ENCODE results near the gene NUP107. TPM values are rescaled to one million over a fixed set of nuclear protein-coding genes. Genes with fewer than 3 reads are reported as not detected.

The NUP107 gene
- total and polyA plus RNA-seq, 9 donors, result 18.4 to 56.6 (median 45.3) TPM

DNA sequence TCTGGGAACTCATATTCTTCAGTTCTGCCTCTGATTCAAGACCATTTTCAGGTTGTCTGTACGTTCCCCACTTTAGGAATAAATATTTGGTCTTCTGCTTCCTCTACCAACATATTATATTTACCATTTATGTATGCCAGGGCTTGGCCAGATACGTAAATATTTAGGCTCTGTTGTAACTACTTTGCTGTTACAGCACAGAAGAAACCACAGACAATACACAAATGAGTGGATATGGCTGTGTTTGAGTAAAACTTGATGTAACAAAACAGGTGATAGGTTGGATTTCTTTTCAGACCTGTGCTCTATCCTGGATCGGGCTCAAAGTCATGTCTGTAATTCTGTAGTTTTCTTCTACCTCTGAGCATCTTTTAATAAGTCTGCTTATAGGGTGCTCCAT is 38.6 kb upstream of the NUP107 start:
- WGBS, 3 donors, result 73 to 83% (median 76%) methylated on average over 3 of the region's 3 CpGs
- no peak for DNase-seq
- H3K4me1 ChIP-seq (ENCODE audit: insufficient read depth), result no peaks in the 10 kb centered on the region
- TF ChIP-seq, protein P1, sequence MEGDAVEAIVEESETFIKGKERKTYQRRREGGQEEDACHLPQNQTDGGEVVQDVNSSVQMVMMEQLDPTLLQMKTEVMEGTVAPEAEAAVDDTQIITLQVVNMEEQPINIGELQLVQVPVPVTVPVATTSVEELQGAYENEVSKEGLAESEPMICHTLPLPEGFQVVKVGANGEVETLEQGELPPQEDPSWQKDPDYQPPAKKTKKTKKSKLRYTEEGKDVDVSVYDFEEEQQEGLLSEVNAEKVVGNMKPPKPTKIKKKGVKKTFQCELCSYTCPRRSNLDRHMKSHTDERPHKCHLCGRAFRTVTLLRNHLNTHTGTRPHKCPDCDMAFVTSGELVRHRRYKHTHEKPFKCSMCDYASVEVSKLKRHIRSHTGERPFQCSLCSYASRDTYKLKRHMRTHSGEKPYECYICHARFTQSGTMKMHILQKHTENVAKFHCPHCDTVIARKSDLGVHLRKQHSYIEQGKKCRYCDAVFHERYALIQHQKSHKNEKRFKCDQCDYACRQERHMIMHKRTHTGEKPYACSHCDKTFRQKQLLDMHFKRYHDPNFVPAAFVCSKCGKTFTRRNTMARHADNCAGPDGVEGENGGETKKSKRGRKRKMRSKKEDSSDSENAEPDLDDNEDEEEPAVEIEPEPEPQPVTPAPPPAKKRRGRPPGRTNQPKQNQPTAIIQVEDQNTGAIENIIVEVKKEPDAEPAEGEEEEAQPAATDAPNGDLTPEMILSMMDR (IDR thresholded peaks at IDR 0.05), result no peak
- TF ChIP-seq POLR2A (IDR thresholded peaks at IDR 0.05), result no peak
- no peak for TF ChIP-seq EP300 (IDR thresholded peaks at IDR 0.05)
- intact Hi-C loops (cut with DNase I), result no loop called here
- no peak overlapping the region for H3K4me3 ChIP-seq
- H3K36me3 ChIP-seq, result no peaks in the 10 kb centered on the region
- no peak overlapping the region for H3K27ac ChIP-seq
- no peaks in the 10 kb centered on the region for H3K27me3 ChIP-seq
- H3K9me3 ChIP-seq, result no peaks in the 10 kb centered on the region

DNA sequence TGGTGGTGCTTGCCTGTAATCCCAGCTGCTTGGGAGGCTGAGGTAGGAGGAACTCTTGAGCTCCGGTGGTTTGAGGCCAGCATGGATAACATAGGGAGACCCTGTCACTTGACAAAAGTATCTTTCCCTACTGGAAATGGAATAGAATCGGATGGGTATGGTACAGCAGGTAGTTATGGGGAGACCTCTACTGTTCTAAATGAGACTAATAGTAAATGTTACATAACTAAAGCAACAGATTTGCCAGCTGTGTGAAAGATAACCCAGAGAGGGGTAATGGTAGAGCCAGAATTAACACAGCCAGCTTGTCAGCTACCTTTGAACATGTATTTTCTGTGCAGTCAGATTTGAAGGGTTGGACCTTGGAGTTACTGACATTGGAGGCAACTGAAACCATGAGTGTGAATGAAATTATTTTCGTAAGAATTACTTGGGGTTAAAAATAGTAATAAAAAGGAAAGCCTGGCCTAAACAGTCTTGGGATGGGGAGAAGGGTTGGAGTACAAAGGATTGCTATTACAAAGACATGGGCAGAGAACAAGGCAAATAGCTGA is 21.7 kb upstream of the NUP107 start:
- H3K36me3 ChIP-seq, result no peaks in the 10 kb centered on the region
- TF ChIP-seq EP300 (IDR thresholded peaks at IDR 0.05), result no peak
- TF ChIP-seq, protein P1 (IDR thresholded peaks at IDR 0.05), result no peak
- no peak for TF ChIP-seq POLR2A (IDR thresholded peaks at IDR 0.05)
- DNase-seq, result no peak
- no peaks in the 10 kb centered on the region for H3K27me3 ChIP-seq
- H3K4me1 ChIP-seq (ENCODE audit: insufficient read depth), result no peaks in the 10 kb centered on the region
- no peak overlapping the region for H3K27ac ChIP-seq
- WGBS, 3 donors, result 52 to 56% (median 55%) methylated on average over 3 of the region's 3 CpGs
- H3K4me3 ChIP-seq, result no peak overlapping the region
- intact Hi-C loops (cut with DNase I), result no loop called here
- H3K9me3 ChIP-seq, result no peaks in the 10 kb centered on the region

- H3K27me3 ChIP-seq, result no peaks in the 10 kb centered on the region
- WGBS, 3 donors, result 75 to 88% (median 82%) methylated on average over 1 of the region's 1 CpG
- intact Hi-C loops (cut with DNase I), result no loop called here
- no peaks in the 10 kb centered on the region for H3K36me3 ChIP-seq
- DNase-seq, result no peak
- no peak overlapping the region for H3K4me3 ChIP-seq
- TF ChIP-seq POLR2A (IDR thresholded peaks at IDR 0.05) (no peak), EP300 (IDR thresholded peaks at IDR 0.05) (no peak)
- TF ChIP-seq, protein P1 (IDR thresholded peaks at IDR 0.05), result no peak
- H3K9me3 ChIP-seq, result no peaks in the 10 kb centered on the region
- H3K4me1 ChIP-seq (ENCODE audit: insufficient read depth), result no peaks in the 10 kb centered on the region
- H3K27ac ChIP-seq, result no peak overlapping the region
These were observed 19.5 kb upstream of the NUP107 start for GRCh38 chr12:68667291-68667690.

DNA sequence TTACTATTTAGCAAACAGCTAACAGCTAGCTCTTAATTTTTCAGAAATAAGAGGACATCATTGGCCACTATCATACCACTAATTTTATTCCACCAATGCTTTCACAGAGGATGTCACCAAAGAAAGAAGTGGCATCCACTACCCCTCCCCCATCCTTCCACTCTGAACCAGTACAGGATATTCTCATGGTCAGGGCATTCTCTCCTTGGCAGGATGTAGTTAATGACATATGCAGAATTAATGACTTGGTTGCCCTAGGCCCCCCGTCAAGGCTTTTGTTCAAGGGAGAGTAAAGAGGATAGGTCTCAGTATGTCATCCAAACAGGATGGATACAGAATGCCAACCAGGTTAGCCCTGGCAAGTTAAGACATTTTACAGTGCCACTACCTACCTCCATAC is 18.9 kb upstream of the NUP107 start:
- no peak overlapping the region for H3K4me3 ChIP-seq
- 32 to 52% (median 50%) methylated on average over 1 of the region's 1 CpG for WGBS, 3 donors
- no peaks in the 10 kb centered on the region for H3K27me3 ChIP-seq
- H3K27ac ChIP-seq, result no peak overlapping the region
- H3K4me1 ChIP-seq (ENCODE audit: insufficient read depth), result no peaks in the 10 kb centered on the region
- intact Hi-C loops (cut with DNase I), result no loop called here
- DNase-seq, result no peak
- H3K36me3 ChIP-seq, result no peaks in the 10 kb centered on the region
- no peaks in the 10 kb centered on the region for H3K9me3 ChIP-seq
- no peak for TF ChIP-seq POLR2A (IDR thresholded peaks at IDR 0.05)
- TF ChIP-seq, protein P1 (IDR thresholded peaks at IDR 0.05), result no peak
- no peak for TF ChIP-seq EP300 (IDR thresholded peaks at IDR 0.05)

All from ovary (tissue), 9 donors.